TTC549 (cell line): ENCODE measurements around the gene TPD52L1.
"Not testable (repeated sequence)": the region's sequence is repeated elsewhere in the genome, so short reads cannot be mapped to it uniquely, and the experiment has no call there.

ENCODE experiments used
- FAIRE-seq: peaks from 2 replicates; lab custom pipeline; 2012; peaks lifted over from hg19 to GRCh38; lab: Jason Lieb, UNC

TPD52L1 gene, protein sequence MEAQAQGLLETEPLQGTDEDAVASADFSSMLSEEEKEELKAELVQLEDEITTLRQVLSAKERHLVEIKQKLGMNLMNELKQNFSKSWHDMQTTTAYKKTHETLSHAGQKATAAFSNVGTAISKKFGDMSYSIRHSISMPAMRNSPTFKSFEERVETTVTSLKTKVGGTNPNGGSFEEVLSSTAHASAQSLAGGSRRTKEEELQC

DNA sequence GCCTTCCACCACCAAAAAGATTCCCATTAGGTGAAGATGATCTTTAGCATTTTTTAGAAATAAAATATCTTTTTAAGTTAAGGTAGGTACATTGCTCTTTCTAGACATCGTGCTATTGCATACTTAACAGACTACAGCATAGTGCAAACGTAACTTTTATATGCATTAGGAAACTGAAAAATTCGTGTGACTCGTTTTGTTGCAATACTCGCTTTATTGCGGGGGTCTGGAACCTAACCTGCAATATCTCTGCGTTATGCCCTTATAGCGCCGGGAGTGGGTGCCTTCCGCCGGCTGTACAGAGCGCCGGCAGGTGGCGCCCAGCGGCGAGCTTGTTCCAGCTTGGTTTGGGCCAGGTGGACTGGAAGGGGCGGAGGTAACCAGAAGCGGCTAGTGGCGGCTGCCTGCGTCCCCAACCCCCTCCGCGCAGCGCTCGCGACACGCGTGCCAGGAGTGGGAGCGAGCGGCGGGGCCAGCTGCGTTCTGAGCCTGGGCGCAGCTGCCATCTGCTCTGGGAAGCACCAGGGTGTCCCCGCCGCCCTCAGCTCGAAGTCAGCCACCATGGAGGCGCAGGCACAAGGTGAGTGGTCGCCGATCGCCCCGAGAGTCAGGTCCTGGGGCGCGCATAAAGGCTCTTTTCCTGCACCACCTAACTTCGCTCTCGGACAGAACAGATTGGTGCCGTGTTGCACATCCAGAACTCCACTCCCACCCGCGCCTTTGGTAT, at the start of gene TPD52L1:
Gene TPD52L1 (plus strand): TSS at position 383 of the 727 bp plus-strand sequence. CDS start 179 bp downstream, at position 562.
- no peak for FAIRE-seq

DNA sequence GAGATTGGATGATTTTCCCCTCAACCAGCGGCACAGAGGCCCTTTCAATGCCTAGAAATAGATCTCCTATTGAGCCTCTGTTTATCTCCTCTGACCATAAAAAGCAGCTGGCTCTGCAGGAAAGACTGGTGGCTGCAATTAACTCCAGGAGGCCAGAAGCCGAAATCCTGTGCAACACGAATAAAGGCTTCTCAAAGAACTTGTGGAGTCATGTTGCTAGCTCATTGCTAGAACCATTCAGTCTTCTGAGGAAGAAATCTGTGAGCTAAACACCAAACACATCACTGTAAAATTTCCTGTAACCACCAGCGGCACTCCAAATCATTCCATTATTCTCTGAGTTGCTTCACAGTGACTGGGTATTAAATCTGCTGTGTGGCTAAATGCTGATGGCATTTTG, 49.1 kb upstream of the TPD52L1 start:
- no peak for FAIRE-seq

DNA sequence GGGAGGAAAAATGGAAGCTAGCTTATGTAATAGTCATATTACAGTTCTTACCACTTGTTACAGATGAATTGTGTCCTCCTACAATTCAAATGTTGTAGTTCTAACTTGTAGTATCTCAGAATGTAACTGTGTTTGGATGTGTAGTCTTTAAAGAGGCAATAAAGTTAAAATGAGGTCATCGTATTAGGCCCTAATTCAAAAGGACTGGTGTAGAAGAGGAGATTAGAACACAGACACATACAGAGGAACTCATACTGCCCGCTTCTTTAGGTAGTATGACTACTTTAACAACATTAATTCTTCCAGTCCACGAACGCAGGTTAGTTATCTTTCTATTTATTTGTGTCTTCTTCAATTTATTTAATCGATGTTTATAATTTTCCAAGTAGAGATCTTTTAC, 46.5 kb upstream of the TPD52L1 start:
- no peak for FAIRE-seq

DNA sequence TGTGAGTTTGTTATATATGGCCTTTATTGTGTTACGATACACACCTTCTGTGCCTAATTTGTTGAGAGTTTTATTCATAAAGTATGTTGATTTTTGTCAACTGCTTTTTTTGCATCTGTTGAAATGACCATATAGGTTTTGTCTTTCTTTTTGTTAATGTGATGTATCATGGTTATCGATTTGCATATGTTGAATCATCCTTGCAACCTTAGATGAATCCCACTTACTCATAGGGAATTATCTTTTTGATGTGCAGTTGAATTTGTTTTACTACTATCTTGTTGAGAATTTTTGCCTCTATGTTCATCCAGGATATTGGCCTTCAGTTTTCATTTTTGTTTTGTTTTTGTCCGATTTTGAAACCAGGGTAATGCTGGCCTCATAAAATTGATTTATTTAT, 45.7 kb upstream of the TPD52L1 start:
- no peak for FAIRE-seq

DNA sequence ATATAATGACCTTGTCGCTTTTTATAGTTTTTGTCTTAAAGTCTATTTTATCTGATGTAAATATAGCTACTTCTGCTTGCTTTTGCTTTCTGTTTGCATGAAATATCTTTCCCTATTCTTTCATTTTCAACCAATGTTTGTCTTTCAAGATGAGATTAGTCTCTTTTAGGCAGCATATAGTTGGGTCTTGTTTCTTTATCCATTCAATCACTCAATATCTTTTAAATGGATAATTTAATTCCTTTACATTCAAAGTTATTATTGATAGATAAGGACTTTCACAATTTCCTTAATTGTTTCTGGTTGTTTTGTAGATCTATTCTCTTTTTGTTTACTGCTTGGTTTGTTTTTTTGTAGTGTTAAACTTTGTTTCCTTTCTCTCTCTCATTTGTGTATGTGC, 43.5 kb upstream of the TPD52L1 start:
- no peak for FAIRE-seq

DNA sequence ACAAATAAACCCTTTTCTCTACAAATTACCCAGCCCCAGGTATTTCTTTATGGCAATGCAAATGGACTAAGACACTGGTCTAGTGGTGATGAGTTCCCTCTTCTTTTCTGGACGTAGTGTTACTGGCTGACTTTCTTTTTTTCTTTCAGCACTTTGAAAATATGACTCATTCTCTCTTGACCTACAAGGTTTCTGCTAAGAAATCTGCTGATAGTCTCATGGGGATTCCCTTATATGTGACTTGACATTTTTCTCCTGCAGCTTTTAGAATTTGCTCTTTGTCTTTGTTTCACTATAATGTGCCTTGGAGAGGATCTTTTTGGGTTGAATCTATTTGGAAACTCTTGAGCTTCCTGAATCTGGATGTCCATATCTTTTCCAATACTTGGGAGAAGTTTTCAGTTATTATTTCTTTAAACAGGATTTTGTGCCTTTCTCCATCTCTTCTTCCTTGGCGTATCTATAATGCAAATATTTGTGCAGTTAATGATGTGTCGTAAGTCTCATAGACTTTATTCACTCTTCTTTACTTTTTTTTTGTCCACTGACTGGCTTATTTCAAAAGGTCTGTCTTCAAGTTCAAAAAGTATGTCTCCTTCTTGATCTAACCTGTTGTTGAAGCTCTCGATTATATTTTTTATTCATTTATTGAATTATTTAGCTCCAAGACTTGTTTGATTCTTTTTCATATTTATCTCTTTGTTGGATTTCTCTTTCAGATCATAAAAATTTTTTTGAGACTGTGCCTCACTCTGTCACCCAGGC, 42.2 kb upstream of the TPD52L1 start:
- no peak for FAIRE-seq

DNA sequence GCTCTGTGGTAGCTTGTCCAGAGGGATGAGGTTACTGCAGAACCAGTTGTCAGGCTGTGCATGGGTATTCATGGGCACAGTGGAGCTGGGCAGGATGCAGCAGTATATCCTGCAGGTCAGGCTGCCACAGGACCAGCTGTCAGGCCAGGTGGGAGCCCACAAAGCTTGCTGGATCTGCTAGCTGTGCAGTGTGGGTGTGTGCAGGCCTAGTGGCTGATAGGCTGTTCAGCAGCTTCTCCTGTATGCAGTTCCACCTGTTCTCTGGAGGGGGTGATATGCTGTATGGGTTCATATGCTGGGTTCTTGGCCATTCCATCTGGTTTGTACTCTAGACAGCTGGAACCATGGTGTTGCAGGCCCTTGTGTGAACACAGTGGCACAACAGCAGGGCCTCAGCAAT, 40.6 kb upstream of the TPD52L1 start:
- FAIRE-seq, result no peak

DNA sequence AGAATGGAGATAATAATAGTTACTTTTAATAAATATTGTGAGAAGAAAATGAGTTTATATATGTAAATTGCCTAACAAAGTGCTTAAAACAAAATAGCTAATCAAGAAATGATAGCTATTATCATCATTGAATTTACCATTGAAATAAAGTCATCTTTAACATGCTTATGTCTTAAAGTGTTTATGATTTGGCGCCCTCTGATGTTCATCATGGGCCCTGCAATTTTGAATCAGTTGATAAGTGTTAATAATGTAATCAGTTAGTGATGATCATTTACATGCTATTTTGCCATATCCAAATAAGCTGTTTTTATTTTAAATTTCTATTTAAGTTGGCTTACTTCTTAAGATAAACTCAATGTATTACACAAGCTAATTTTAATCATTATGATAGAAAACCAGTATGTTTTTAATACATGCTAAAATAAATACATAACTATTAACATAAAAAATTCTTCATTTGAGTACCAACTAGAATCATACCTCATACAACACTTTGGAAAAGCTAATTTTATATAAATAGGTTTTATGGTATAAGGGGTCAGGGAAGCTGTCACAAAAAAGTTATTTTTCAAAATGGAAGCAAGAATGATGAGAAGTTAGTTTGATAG, 39.2 kb upstream of the TPD52L1 start:
- peak; percentile 82 for FAIRE-seq

DNA sequence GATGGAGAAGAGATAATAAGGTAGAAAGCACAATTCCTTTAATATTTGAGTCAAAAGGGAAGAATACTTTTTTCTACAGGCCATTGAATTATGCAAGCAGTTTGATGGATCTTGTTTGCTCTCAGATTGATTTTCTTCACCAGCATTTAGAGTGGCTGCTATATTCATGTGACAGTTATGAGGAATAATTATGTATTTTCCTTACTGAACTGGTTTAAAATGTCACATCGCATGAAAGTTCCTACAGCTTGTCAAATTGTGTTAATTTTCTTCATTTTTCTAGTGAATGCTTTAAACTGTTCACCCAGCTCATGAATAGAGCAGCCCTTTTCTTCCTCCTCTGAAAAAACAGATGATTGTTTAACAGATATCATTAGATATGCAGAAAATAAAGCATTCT, 37.4 kb upstream of the TPD52L1 start:
- FAIRE-seq, result no peak

DNA sequence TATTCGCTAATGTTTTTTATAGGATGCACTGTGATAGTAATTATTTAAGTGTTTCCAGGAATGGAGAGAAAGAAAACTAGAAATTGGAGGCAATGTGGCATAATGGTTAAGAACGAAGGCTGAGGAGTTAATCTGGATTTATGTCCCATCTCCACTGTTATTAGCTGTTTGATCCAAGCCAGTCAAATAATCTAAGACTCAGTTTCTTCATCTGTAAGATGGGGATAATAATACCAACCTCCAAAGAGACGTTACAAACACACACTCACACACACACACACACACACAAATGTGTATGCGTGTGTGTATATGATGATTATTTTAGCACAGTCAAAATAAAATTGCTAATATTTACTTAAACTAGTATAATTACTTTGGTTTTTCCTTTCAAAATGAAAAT, 36.9 kb upstream of the TPD52L1 start:
- FAIRE-seq, result no peak

DNA sequence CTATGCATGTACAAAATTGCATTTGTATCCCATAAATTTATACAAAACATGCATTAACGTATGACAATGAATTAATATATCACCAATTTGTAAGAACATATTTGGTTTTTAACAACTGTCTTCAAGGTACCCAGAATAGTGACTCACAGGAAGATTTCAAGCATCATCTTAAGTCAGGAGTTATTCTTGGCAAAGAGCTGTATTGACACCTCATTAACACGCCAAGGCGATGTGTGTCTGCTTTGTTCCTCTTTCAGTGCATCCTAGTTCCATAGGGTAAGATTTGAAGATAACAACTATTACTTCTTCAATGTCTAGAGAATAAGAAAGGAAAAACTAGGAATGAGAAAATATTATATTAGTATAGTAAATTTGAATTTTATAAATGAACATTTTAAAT, 35.8 kb upstream of the TPD52L1 start:
- FAIRE-seq, result no peak

DNA sequence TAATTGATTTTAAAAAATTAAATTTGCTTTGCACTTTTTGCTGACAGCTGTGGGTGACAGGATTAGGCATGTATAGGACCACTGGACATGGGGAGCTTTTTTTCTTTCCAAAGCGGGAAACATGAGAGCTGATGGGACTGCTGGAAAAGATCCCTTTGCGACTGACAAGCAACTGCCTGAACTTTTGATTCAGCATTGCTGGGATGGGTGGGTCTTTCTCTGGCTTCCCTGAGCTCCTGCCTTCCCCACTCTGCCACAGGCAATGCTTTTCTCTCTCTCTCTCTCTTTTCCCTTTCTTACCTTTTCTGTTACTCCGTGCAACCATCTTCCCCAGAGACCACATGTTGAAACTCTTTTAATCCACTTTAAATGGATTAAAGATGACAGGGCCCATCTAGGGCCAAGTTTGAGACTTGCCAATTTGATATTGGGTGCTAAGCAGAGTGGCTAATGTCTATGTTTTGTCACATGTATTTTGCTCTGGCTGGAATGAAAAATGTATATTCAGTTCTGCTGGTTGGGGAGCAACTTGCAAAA, 33.5 kb upstream of the TPD52L1 start:
- no peak for FAIRE-seq

DNA sequence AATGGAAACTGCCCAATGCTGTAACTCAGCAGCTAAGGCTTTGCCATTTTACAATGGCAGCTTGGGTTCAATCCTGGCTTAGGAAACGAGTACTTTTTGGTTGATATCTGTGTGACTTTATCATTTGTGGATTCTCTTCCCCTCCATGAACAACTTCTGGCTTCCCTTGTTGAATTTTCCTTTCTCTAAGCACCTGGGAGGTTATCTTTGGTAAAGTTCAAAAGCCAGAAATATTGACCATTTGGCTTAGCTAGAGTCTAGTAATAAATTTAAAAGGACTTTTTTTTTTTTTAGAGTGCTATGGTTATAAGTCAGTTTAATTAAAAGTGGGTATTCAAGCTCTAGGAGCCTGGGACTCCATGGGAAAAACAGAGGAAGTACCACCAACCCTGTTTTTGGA, 31.7 kb upstream of the TPD52L1 start:
- FAIRE-seq, result no peak

DNA sequence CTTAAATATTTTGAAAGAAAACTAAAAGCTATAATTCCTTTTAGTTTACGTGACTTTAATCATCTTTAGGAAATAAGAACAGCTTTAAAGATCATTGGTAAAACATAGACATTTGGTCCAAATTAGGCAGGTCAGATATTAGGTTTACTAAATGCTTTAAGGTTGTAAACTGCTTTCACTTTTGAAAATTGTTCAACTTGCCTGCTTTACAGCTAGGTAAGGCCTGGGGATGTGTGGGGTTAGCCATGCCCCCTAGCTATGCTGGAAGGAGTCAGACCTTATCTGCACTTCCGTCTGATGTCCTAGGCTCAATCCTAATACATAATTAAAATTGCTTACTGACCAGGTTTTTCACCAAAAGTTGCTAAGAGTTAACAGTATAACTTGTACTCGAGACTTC, 30.5 kb upstream of the TPD52L1 start:
- no peak for FAIRE-seq

DNA sequence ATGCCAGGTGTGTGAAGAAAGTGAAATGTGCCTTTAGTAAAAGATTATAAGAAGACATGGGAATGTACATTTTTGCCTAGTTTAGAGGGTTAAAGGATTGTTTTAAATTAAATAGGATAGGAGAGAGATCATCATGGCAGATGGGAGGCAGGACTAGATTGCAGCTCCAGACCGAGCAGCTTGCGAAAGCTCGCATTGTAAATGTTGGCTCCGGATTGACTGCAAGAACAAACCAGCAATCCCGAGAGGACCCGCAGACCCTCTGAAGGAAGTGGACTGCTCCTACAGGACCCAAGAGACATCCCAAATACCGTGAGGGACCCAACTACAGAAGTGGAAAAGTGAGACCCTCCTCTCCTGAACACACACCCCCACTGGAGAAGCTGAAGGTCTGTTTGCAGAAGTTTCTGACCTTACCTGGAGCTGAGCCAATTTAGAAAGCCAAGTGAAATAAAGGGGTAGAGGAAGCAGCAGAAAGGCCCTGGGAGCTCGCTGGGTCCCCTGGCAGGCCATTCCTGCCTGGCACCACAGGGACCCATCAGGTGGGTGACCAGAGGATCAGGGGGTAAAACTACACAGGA, 30.0 kb upstream of the TPD52L1 start:
- FAIRE-seq, result no peak

DNA sequence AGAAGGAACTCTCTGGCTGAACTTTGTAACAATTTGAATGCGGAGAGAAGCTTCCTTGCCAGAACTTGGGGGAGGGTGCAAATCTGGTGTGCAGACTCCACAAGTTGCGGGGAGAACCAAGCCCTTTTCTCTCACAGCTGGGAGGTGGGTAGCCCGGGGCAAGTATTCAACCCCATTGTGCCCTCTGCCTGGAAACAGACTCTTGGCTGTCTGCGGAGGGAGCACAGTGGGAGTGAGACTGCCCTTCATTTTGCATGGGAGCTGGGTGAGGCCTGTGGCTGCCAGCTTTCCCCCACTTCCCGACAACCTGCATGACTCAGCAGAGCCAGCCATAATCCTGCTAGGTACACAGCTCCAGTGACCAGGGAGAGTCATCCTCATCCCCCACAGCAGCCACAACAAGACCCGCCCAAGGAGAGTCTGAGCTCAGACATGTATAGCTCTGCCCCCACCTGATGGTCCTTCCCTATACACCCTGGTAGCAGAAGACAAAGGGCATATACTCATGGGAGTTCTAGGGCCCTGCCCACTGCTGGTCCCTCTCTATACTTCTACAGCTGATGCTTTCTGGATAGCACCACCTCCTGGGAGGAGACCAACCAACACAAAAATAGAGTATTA, 29.4 kb upstream of the TPD52L1 start:
- FAIRE-seq, result no peak

DNA sequence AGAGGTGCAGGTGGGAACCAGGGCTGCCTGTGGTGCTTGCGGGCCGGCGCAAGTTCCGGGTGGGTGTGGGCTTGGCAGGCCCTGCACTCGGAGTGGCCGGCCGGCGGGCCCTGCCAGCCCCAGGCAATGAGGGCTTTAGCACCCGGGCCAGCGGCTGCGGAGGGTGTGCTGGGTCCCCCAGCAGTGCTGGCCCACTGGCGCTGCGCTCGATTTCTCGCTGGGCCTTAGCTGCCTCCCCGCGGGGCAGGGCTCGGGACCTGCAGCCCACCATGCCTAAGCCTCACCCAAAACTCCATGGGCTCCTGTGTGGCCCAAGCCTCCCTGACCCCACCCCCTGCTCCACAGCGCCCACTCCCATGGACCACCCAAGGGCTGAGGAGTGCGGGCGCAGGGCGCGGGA, 27.7 kb upstream of the TPD52L1 start:
- FAIRE-seq, result not testable (repeated sequence)

DNA sequence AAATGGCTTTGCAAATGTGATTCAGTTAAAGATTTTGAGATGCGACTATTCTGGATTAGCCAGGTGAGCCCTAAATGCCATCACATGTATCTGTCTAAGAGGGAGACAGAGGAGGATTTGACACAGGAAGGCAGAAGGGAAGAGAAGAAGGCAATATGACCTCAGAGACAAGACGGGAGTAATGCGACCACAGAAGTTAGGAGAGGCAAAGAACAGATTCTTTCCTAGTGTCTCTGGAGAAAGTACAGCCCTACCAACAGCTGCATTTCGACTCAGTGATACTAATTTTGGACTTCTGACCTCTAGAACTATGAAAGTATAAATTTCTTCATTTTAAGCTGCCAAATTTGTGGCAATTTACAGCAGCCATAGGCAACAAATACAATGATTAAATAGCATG, 24.2 kb upstream of the TPD52L1 start:
- no peak for FAIRE-seq

DNA sequence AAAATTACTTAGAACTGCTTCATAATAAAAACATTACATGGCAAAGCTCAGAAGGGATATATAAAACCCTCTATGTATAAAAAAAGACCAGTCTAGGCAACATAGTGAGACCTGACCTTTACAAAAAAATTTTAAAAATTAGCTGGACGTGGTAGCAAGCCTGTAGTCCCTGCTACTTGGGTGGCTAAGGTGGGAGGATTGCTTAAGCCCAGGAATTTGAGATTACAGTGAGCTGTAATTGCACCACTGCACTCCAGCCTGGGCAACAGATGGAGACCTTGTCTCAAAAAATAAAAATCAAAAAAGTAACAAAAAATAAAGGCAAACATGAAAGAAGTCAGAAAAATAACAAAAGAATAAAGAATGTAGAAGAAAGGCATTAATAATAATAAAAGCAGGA, 21.5 kb upstream of the TPD52L1 start:
- FAIRE-seq, result no peak

DNA sequence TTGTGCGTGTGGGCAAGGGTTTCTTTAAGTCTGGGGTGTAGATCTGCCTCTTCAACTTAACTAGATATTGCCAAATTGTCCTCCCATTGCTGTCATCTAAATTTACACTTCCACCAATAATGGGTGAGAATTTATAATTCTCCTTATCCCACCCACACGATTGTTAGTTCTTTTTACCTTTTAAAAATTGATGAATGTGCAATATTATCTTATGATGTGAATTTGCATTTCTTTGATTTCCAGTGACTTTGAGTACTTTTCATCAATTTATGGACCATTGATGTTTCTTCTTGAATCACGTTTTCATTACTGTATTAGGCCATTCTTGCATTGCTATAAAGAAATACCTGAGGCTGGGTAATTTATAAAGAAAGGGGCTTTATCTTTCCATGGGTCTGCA, 17.2 kb upstream of the TPD52L1 start:
- FAIRE-seq, result no peak

DNA sequence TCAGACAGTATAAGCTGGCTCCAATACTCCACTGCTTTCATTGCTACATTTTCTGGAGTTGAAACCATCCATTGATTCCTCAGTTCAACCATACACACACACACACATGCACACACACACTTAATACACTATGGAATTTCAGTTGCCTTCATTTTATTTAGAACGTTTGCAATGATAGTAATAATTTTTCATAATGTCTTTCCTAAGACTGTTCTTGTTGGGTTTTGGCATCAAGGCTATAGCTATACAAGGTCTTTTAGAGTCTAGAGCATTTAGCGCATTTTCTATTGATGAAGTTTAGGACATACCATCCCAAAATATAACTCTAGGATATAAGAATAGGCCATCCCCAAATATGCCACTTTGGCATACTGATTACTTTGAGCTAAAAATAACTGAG, 15.5 kb upstream of the TPD52L1 start:
- FAIRE-seq, result no peak

DNA sequence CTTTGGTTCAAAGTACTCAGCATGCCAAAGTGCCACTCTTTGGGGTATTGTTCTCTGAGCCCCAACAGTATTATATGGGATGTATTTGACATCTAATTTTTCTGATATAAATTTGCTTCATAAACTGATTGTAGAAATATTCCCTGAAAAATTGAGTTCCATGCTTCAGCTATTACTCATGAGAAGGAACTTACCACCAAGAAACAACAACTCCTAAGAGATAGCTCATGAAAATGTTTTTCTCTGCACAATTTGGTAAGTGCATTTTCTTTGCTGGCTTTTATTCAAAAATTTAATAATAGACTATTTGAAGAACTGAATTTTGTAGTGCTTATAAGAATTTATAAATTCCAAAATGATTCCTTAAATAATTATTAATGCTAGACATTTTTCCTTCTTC, 12.8 kb upstream of the TPD52L1 start:
- no peak for FAIRE-seq
